HEK293 (cell line): ENCODE measurements around the gene PAQR6.
A peak's percentile ranks its signal among the peaks of the same experiment; 100 is the strongest.

Experiments used
- BCL6B ChIP-seq: fragments of 450-650 bp; formaldehyde crosslinking; IDR thresholded peaks from 2 replicates; pipeline ENCODE4 v1.5.1; 2017; ENCODE audit warnings: missing biosample characterization, missing genetic modification characterization
- ELK4 ChIP-seq: IDR thresholded peaks from 2 replicates; pipeline ENCODE4 v1.6.1; 2011; ENCODE audit warnings: mild to moderate bottlenecking, low read depth, low read length, borderline replicate concordance
- INSM2 ChIP-seq: fragments of 450-650 bp; formaldehyde crosslinking; IDR thresholded peaks from 2 replicates; pipeline ENCODE4 v1.5.1; 2016; ENCODE audit warnings: missing biosample characterization, missing genetic modification characterization
- OSR2 ChIP-seq: fragments of 450-650 bp; formaldehyde crosslinking; IDR thresholded peaks from 2 replicates; pipeline ENCODE4 v1.5.1; 2016; ENCODE audit warnings: missing biosample characterization, missing genetic modification characterization
- REPIN1 ChIP-seq: fragments of 450-650 bp; formaldehyde crosslinking; IDR thresholded peaks from 2 replicates; pipeline ENCODE4 v1.5.1; 2017; ENCODE audit warnings: missing biosample characterization, missing genetic modification characterization, low read depth
- SALL2 ChIP-seq: fragments of 450-650 bp; formaldehyde crosslinking; IDR thresholded peaks from 2 replicates; pipeline ENCODE4 v1.5.0; 2017; ENCODE audit warnings: missing biosample characterization, mild to moderate bottlenecking, missing genetic modification characterization, borderline replicate concordance
- SCRT1 ChIP-seq: fragments of 450-650 bp; formaldehyde crosslinking; IDR thresholded peaks from 2 replicates; pipeline ENCODE4 v1.5.1; 2016; ENCODE audit warnings: missing biosample characterization, missing genetic modification characterization, borderline replicate concordance
- SP7 ChIP-seq: fragments of 450-650 bp; formaldehyde crosslinking; IDR thresholded peaks from 2 replicates; pipeline ENCODE4 v1.5.1; 2016; ENCODE audit warnings: missing biosample characterization, missing genetic modification characterization
- ZBTB1 ChIP-seq: fragments of 450-650 bp; formaldehyde crosslinking; IDR thresholded peaks from 2 replicates; pipeline ENCODE4 v1.5.1; 2016; ENCODE audit warnings: missing biosample characterization, missing genetic modification characterization
- ZBTB20 ChIP-seq: fragments of 450-650 bp; formaldehyde crosslinking; IDR thresholded peaks from 2 replicates; pipeline ENCODE4 v1.5.1; 2016; ENCODE audit warnings: missing biosample characterization, missing genetic modification characterization
- ZEB2 ChIP-seq: fragments of 450-650 bp; formaldehyde crosslinking; IDR thresholded peaks from 2 replicates; pipeline ENCODE4 v1.5.1; 2016; ENCODE audit warnings: missing biosample characterization, missing genetic modification characterization
- ZFP3 ChIP-seq: fragments of 450-650 bp; formaldehyde crosslinking; IDR thresholded peaks from 2 replicates; pipeline ENCODE4 v1.5.1; 2016; ENCODE audit warnings: low read depth, missing biosample characterization, missing genetic modification characterization
- ZNF146 ChIP-seq: fragments of 450-650 bp; formaldehyde crosslinking; IDR thresholded peaks from 2 replicates; pipeline ENCODE4 v1.5.1; 2016; ENCODE audit warnings: missing biosample characterization, missing genetic modification characterization
- ZNF148 ChIP-seq: fragments of 450-650 bp; formaldehyde crosslinking; IDR thresholded peaks from 2 replicates; pipeline ENCODE4 v1.5.0; 2017; ENCODE audit warnings: missing biosample characterization, missing genetic modification characterization, borderline replicate concordance
- ZNF175 ChIP-seq: fragments of 450-650 bp; formaldehyde crosslinking; IDR thresholded peaks from 2 replicates; pipeline ENCODE4 v1.5.1; 2016; ENCODE audit warnings: missing biosample characterization, missing genetic modification characterization
- ZNF311 ChIP-seq: fragments of 450-650 bp; formaldehyde crosslinking; IDR thresholded peaks from 2 replicates; pipeline ENCODE4 v1.5.1; 2017; ENCODE audit warnings: missing biosample characterization, missing genetic modification characterization, borderline replicate concordance
- ZNF335 ChIP-seq: fragments of 450-650 bp; formaldehyde crosslinking; conservative IDR thresholded peaks from 2 replicates; pipeline ENCODE4 v1.5.1; 2016; ENCODE audit warnings: missing biosample characterization, missing genetic modification characterization
- ZNF341 ChIP-seq: fragments of 450-650 bp; formaldehyde crosslinking; IDR thresholded peaks from 2 replicates; pipeline ENCODE4; 2016; ENCODE audit warnings: low read depth, missing biosample characterization, missing genetic modification characterization
- ZNF394 ChIP-seq: fragments of 450-650 bp; formaldehyde crosslinking; IDR thresholded peaks from 2 replicates; pipeline ENCODE4 v1.5.1; 2016; ENCODE audit warnings: missing biosample characterization, missing genetic modification characterization, mild to moderate bottlenecking, moderate library complexity, borderline replicate concordance
- ZNF416 ChIP-seq: fragments of 450-650 bp; formaldehyde crosslinking; IDR thresholded peaks from 2 replicates; pipeline ENCODE4 v1.5.1; 2016; ENCODE audit warnings: missing biosample characterization, missing genetic modification characterization
- ZNF514 ChIP-seq: fragments of 450-650 bp; formaldehyde crosslinking; IDR thresholded peaks from 2 replicates; pipeline ENCODE4 v1.5.1; 2016; ENCODE audit warnings: missing biosample characterization, missing genetic modification characterization
- ZNF518A ChIP-seq: fragments of 450-650 bp; formaldehyde crosslinking; conservative IDR thresholded peaks from 2 replicates; pipeline ENCODE4 v1.5.1; 2016; ENCODE audit warnings: low read depth, missing biosample characterization, missing genetic modification characterization
- ZNF544 ChIP-seq: fragments of 450-650 bp; formaldehyde crosslinking; IDR thresholded peaks from 2 replicates; pipeline ENCODE4 v1.5.0; 2017; ENCODE audit warnings: missing biosample characterization, missing genetic modification characterization
- ZNF548 ChIP-seq: fragments of 450-650 bp; formaldehyde crosslinking; IDR thresholded peaks from 2 replicates; pipeline ENCODE4 v1.5.1; 2016; ENCODE audit warnings: missing biosample characterization, missing genetic modification characterization
- ZNF621 ChIP-seq: fragments of 450-650 bp; formaldehyde crosslinking; IDR thresholded peaks from 2 replicates; pipeline ENCODE4 v1.5.1; 2017; ENCODE audit warnings: missing biosample characterization, missing genetic modification characterization
- ZSCAN30 ChIP-seq: fragments of 450-650 bp; IDR thresholded peaks from 2 replicates; pipeline ENCODE4 v1.5.1; 2018; ENCODE audit warnings: missing biosample characterization, mild to moderate bottlenecking, missing genetic modification characterization, moderate library complexity

PAQR6 gene

GRCh38 chr1:156282479-156283222 lies 34.8 kb upstream of the PAQR6 start, which contains the start of gene SMG5 (continued):
- no peak for TF ChIP-seq SCRT1 (tag by site-specific recombination)
- no peak for TF ChIP-seq ZBTB1
- no peak for TF ChIP-seq ZNF416 (tag by site-specific recombination)
- TF ChIP-seq SALL2: no peak
- no peak for TF ChIP-seq ZNF311
- TF ChIP-seq ZNF621 (tag by site-specific recombination): no peak
- peak; percentile 92 for TF ChIP-seq ZNF394 (tag by site-specific recombination)
- TF ChIP-seq ZNF544 (tag by site-specific recombination): no peak
- no peak for TF ChIP-seq ZNF548 (tag by site-specific recombination)
- TF ChIP-seq ZNF146 (tag by site-specific recombination): peak; percentile 33; the same call in 1 of the 2 replicates
- TF ChIP-seq SP7 (tag by site-specific recombination): peak; percentile 93
- TF ChIP-seq ZNF335 (tag by site-specific recombination): peak; percentile 94
- TF ChIP-seq ZNF514 (tag by site-specific recombination): no peak
- TF ChIP-seq OSR2 (tag by site-specific recombination): 0 out of 2 replicates have a peak, but pooled peaks have one; percentile 37
- peak; percentile 25; the same call in 1 of the 2 replicates for TF ChIP-seq BCL6B (tag by site-specific recombination)
- no peak for TF ChIP-seq ZNF175
- peak; percentile 72; the same call in 1 of the 2 replicates for TF ChIP-seq ZNF518A (tag by site-specific recombination)
- TF ChIP-seq ZNF148: no peak; the same call in 1 of the 2 replicates
- TF ChIP-seq ZBTB20: peak; percentile 70; the same call in 1 of the 2 replicates
- TF ChIP-seq ZFP3 (tag by site-specific recombination): no peak
- TF ChIP-seq ZEB2 (tag by site-specific recombination): peak; percentile 89; the same call in 1 of the 2 replicates
- TF ChIP-seq ELK4: peak; percentile 64; the same call in 1 of the 2 replicates
- TF ChIP-seq REPIN1 (tag by site-specific recombination): peak; percentile 83
- TF ChIP-seq ZSCAN30 (tag by site-specific recombination): peak; percentile 91
- TF ChIP-seq ZNF341: peak; percentile 20; the same call in 1 of the 2 replicates
- TF ChIP-seq INSM2 (tag by site-specific recombination): peak; percentile 69
